HS-5 (cell line): Measurements from ENCODE around the gene MT3.

Source experiments
- DNase-seq: peaks from one replicate; pipeline ENCODE4 v3.0.0-alpha.2; 2012; ENCODE audit warnings: low read depth

The MT3 gene

DNA sequence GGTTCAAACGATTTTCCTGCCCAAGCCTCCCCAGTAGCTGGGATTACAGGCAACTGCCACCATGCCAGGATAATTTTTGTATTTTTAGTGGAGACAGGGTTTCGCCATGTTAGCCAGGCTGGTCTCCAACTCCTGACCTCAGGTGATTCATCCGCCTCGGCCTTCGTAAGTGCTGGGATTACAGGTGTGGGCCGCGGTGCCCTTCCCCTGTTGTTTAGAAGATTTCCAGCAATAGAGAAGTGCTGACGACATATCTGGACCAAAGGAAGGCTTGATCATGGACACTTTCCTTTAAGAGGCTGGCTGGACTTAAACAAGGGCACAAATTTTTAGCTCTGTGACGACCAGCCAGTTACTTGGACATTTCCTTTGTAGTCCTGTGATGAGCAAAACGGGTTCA lies 41.9 kb downstream of the MT3 start:
- no peak for DNase-seq

DNA sequence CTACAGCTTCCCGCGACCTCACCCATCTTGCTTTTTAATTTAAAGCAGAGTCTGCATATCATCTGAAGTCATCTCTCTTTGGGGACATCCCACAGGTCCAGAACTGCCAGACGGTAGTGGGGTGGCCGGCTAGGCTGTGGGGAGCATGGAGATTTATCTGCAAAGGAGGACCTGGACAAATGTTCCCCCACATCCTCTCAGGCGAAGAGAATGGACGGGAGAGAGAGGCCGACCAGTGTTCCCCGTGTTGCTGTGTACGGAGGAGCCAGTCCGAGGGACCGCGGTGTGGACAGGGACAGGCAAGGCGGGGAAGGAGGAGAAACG lies 42.5 kb downstream of the MT3 start:
- DNase-seq: no peak

- DNase-seq: no peak
Observed at GRCh38 chr16:56632156-56632847, 43.0 kb downstream of the MT3 start, which contains the start of gene MT1M. TSS of gene MT1M (plus strand) at chr16:56632659. CDS start at chr16:56632732, 73 bp downstream.

GRCh38 chr16:56632848-56633365 lies 43.6 kb downstream of the MT3 start:
- no peak for DNase-seq

DNA sequence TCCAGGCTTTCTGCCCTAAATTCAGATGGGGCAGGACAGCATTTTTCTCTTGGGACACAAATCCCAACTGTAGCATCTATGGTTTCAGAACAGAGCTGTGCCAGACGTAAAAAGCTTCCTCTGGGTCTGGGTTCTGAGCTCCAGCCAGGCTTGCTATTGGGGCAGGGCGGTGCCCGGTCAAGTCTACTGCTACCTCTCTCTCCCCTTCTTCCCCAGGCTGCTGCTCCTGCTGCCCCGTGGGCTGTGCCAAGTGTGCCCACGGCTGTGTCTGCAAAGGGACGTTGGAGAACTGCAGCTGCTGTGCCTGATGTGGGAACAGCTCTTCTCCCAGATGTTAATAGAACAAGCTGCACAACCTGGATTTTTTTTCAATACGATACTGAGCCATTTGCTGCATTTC lies 44.2 kb downstream of the MT3 start:
- DNase-seq: no peak

- DNase-seq: no peak
Observed at GRCh38 chr16:56634715-56635440, 45.5 kb downstream of the MT3 start.

DNA sequence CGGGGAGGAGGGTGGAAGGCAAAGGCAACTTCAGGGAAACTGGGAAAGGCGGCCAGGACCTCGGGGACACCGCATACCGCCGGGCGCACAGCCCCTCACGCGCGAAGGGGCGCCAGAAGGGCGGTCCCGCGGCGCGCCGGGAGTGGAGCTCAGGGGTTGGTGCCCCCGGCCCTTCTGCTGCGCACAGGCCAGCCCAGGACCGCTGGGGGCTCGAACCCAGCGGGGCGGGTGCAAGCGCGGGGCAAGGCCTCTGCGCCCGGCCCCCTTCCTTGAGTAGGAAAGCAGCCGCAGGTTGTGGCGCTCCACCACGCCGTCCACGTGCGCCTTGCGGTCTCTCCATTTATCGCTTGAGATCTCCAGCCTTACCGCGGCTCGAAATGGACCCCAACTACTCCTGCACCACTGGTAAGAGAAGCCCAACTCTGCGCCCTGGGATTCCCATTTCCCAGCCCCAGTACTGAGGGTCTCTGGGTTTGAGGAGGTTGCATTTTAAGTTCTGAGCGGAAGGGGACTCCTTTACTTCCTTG lies 46.2 kb downstream of the MT3 start:
- DNase-seq: no peak

DNA sequence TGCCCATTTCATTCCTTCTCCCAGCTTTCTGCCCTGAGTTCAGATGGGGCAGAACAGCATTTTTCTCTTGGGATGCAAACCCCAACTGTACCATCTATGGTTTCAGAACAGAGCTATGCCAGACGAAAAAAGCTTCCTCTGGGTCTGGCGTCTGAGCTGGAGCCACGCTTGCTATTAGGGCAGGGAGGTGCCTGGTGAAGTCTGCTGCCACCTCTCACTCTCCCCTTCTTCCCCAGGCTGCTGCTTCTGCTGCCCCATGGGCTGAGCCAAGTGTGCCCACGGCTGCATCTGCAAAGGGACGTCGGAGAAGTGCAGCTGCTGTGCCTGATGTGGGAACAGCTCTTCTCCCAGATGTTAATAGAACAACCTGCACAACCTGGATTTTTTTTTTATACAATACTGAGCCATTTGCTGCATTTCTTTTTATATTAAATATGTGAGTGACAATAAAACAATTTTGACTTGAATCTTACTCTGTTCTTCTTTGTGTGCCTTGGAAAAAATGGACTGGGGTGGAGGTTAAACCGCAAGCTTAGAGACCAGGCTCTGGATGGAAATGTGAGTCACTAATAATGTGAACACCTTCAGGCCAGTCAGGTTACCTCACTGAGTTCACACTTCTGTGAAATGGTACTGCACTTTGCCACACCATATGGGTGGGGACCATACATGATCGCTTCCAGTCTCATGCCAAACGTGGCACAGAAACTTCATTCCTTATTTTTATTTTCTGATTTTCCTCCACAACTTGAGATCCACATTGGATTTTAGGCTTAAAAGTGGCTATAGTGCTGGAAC lies 47.5 kb downstream of the MT3 start:
- DNase-seq: no peak

DNA sequence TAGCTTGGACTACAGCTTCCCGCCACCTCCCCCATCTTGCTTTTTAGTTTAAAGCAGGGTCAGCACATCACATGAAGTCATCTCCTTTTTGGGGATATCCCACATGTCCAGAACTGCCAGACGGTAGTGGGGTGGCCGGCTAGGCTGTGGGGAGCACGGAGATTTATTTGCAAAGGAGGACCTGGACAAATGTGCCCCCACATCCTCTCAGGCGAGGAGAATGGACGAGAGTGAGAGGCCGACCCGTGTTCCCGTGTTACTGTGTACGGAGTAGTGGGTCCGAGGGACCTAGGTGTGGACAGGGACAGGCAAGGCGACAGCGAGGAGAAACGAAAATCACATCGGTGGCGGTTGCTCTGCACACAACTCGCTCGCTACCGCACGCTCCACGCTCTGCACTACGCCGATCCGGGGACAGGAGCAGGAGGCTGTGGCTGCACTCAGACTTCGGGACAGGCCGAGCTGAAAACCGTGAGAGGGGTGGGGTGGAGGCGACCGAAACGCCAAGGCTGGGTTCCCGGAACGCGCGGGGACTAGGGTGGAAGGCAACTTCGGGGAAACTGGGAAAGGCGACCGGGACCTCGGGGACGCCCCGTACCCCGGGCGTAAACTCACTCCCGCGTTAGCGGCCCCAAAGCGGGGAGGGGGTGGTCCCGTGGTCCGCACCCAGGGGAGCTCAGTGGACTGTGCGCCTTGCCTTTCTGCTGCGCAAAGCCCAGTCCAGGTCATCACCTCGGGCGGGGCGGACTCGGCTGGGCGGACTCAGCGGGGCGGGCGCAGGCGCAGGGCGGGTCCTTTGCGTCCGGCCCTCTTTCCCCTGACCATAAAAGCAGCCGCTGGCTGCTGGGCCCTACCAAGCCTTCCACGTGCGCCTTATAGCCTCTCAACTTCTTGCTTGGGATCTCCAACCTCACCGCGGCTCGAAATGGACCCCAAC lies 48.8 kb downstream of the MT3 start, which contains the start of gene MT1A:
MT1A (plus strand) TSS at position 853 of the 937 bp plus-strand sequence; CDS start at position 926, 73 bp downstream.
- no peak for DNase-seq

GRCh38 chr16:56639045-56639444 lies 49.7 kb downstream of the MT3 start:
- no peak for DNase-seq

- DNase-seq: no peak
Observed at GRCh38 chr16:56640076-56640475, 50.7 kb downstream of the MT3 start.
